RWPE1 (cell line): ENCODE data around the gene NCAM1.

Experiments
- CTCF ChIA-PET: fragments of 350-600 bp; sonication (Branson Sonifier 250); formaldehyde crosslinking; extraction: SDS; loops from one replicate; lab custom pipeline; 2021; lab: Yijun Ruan, JAX
- POLR2A ChIA-PET: fragments of 400-600 bp; formaldehyde crosslinking; extraction: SDS; loops from one replicate; lab custom pipeline; 2020; ENCODE audit warnings: antibody characterized with exemption; ENCODE audit not compliant: low non-redundant PET; lab: Yijun Ruan, JAX
- DNase-seq: peaks from one replicate; pipeline ENCODE4 v3.0.0; 2012; ENCODE audit warnings: low spot score
- H3K27ac ChIP-seq: fragments of 450-650 bp; 2 replicates; pipeline ENCODE4 v1.5.1; 2017
- CTCF ChIP-seq: fragments of 450-650 bp; conservative IDR thresholded peaks from 2 replicates; pipeline ENCODE4 v1.5.1; 2017; ENCODE audit warnings: low read depth, mild to moderate bottlenecking

The NCAM1 gene

GRCh38 chr11:113261709-113262475 lies 300.7 kb downstream of the NCAM1 start:
- CTCF ChIA-PET, result no interaction called here

DNA sequence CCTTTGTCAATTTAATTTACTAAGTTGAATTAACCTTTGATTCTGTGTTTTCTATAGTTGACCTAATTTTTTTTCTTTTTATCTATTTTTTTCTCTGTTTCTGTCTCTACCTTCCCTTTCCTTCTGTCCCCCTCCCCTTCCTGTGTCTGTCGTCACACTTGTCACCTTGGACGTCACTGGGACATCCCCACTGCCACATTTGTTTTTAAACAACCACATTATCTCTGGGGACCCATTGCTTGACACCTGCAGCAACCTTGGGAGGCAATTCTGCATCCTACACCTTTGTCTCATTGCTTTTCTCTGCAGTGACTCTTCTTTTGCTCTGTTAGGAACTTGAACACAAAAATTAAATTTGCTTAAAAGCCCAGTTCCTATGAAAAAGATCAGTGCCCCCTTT lies 301.4 kb downstream of the NCAM1 start:
- H3K27ac ChIP-seq, result no peak overlapping the region
- POLR2A ChIA-PET, result no interaction called here
- no peak for DNase-seq
- no peak for TF ChIP-seq CTCF
- CTCF ChIA-PET, result interaction anchor here (0.6 kb wide), 2 partner anchors 13 to 982 kb away, joined by 3 read pairs; no protein-coding TSS in a partner anchor

More at GRCh38 chr11:113261709-113262475, 300.7 kb downstream of the NCAM1 start:
- no peak for DNase-seq
- TF ChIP-seq CTCF, result no peak
- POLR2A ChIA-PET, result no interaction called here
- H3K27ac ChIP-seq, result no peak overlapping the region

GRCh38 chr11:113263458-113264259 lies 302.4 kb downstream of the NCAM1 start:
- ChIA-PET CTCF (interaction anchor here (0.6 kb wide), 2 partner anchors 11 to 983 kb away, joined by 3 read pairs; no protein-coding TSS in a partner anchor), POLR2A (no interaction called here)
- no peak for TF ChIP-seq CTCF
- H3K27ac ChIP-seq, result no peak overlapping the region
- DNase-seq, result no peak

DNA sequence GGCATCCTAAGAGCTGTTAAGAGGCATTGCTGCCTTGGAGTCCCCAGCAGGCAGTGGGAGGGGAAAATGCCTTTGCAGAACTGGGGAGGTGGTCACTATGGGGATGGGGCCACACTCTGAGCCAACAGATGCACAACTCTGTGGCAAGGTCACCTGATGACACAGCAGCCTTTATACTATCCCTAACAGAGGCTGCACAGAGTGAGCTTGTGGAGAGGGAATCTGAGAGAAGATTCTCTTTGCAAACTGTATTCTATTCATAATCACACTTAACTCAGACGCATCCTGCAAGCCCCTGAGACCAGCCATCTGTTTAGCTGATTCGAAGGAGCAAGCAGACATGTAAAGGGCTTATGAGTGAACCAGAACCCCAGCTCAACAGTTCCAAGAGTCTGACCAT lies 304.1 kb downstream of the NCAM1 start:
- ChIA-PET CTCF (no interaction called here), POLR2A (no interaction called here)
- no peak for DNase-seq
- TF ChIP-seq CTCF, result no peak
- H3K27ac ChIP-seq, result no peak overlapping the region

GRCh38 chr11:113267493-113267892 lies 306.3 kb downstream of the NCAM1 start:
- ChIA-PET POLR2A (no interaction called here), CTCF (no interaction called here)
- no peak for DNase-seq
- H3K27ac ChIP-seq, result no peak overlapping the region
- no peak for TF ChIP-seq CTCF

DNA sequence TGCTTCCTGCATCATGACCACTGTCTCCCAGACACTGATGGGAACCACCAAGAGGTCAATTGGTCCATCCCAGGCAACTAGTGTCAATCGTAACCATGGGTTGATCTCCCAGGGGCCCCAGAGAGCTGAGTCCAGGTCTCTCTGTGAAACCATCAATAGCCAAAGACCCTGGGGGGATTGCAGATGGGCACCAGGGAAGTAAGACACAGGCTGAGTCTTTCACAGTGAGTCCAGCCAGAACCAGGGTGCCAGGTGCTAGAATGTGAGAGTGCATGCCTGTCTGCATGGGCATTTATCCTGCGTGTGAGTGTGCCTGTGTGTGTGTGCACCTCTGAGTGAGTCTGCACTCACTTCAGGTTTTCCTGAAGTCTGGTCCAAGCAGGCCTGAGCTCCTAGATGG lies 307.9 kb downstream of the NCAM1 start:
- ChIA-PET POLR2A (no interaction called here), CTCF (no interaction called here)
- no peak for DNase-seq
- TF ChIP-seq CTCF, result no peak
- no peak overlapping the region for H3K27ac ChIP-seq
